ENCODE results near the gene HDAC10.

The HDAC10 gene, protein sequence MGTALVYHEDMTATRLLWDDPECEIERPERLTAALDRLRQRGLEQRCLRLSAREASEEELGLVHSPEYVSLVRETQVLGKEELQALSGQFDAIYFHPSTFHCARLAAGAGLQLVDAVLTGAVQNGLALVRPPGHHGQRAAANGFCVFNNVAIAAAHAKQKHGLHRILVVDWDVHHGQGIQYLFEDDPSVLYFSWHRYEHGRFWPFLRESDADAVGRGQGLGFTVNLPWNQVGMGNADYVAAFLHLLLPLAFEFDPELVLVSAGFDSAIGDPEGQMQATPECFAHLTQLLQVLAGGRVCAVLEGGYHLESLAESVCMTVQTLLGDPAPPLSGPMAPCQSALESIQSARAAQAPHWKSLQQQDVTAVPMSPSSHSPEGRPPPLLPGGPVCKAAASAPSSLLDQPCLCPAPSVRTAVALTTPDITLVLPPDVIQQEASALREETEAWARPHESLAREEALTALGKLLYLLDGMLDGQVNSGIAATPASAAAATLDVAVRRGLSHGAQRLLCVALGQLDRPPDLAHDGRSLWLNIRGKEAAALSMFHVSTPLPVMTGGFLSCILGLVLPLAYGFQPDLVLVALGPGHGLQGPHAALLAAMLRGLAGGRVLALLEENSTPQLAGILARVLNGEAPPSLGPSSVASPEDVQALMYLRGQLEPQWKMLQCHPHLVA

DNA sequence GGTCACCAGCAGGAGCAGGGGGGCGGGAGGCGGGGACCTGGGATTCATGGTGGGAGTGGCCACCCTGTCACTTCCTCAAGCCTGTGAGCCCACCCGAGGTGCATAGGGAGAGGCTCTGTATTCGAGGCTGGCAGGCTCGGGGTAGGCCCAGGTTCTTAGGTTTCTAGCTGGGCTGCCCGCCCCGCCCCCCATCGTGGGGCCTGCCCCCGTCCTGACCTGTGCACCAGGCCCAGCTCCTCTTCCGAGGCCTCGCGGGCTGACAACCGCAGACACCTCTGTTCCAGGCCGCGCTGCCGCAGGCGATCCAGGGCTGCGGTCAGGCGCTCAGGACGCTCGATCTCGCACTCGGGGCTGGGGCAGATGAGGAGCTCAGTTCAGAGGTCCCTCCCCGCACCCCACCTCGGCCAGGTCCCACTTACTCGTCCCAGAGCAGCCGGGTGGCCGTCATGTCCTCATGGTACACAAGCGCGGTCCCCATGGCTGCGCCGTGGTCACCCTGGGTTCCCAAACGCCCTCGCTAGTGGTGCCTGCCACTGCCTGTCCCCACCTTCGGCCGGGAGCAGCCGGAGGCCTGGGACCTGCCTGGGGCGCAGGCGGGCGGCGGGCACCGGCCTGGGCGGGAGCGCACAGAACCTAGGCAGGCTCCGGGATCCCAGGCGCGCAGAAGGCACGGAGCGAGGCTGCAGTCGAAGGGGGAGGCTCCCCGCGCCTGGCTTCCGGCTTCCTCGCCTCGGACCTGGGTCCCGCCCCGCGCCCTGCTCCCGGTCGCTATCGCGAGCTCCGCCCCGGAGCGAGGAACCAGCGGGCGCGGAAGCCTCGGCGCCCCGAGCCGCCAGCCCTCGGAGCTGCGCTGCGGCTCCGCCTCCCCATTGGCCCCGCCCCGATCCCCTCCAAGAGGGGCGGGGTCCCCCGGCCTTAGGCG is at the start of gene HDAC10:
HDAC10 (minus strand) TSS at position 711 of the 922 bp plus-strand sequence; CDS start at position 478, 233 bp downstream.
- no peaks in the 10 kb centered on the region for H3K27me3 Mint-ChIP-seq

DNA sequence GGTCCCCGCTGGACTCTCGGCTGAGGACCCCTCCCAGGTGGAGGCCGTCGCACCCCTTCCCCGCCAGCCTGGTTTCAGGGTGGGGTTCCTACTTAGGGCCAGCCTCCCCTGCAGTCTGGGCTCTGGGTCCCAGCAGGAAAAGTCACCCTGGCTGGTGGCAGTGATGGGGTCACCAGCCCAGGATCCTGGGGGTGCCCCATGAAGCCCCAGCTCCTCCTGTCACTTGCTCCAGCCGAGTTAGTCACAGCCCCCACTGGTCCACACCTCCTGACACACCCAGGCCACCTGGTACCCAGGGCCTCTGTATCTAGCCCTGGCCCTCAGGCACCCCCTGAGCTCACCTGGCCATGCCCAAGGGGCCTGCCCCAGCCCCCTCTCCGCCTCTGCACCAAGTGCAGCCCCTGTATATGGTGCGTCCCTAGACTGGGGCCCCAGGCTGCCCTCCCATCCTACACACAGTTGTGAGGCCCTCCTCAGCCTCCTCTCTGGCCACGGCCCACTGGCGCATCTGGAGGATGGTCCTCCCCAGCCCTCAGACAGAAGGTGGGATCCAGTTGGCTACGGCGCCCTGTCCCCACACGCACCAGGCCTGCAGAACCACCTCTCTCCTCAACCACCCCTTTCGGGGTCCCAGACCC is 49.7 kb upstream of the HDAC10 start:
- ATAC-seq (replicated peaks; ENCODE audit: extremely low read depth, poor library complexity, severe bottlenecking) (no peak), DNase-seq (ENCODE audit: low spot score in 2 of 2) (no peak)
- peaks cover 16% of the 10 kb centered on the region for H3K27me3 Mint-ChIP-seq
- H3K4me3 Mint-ChIP-seq: no peak overlapping the region
- H3K4me1 Mint-ChIP-seq: no peaks in the 10 kb centered on the region
- H3K27ac Mint-ChIP-seq (ENCODE audit: low read depth): no peak overlapping the region
- no peaks in the 10 kb centered on the region for H3K36me3 Mint-ChIP-seq (ENCODE audit: insufficient read depth)
- H3K9me3 Mint-ChIP-seq: no peaks in the 10 kb centered on the region

More for the DNA sequence above, at the start of gene HDAC10:
- peak within 1 kb of the TSS; percentile 70 for H3K4me3 Mint-ChIP-seq
- peaks cover 17% of the 10 kb centered on the region for H3K4me1 Mint-ChIP-seq
- peak; percentile 55 to 59 for DNase-seq (ENCODE audit: low spot score in 2 of 2)
- peak; percentile 60 for ATAC-seq (replicated peaks; ENCODE audit: extremely low read depth, poor library complexity, severe bottlenecking)
- peaks cover 16% of the 10 kb centered on the region for H3K36me3 Mint-ChIP-seq (ENCODE audit: insufficient read depth)
- H3K9me3 Mint-ChIP-seq: no peaks in the 10 kb centered on the region
- H3K27ac Mint-ChIP-seq (ENCODE audit: low read depth): peak within 1 kb of the TSS; percentile 10

DNA sequence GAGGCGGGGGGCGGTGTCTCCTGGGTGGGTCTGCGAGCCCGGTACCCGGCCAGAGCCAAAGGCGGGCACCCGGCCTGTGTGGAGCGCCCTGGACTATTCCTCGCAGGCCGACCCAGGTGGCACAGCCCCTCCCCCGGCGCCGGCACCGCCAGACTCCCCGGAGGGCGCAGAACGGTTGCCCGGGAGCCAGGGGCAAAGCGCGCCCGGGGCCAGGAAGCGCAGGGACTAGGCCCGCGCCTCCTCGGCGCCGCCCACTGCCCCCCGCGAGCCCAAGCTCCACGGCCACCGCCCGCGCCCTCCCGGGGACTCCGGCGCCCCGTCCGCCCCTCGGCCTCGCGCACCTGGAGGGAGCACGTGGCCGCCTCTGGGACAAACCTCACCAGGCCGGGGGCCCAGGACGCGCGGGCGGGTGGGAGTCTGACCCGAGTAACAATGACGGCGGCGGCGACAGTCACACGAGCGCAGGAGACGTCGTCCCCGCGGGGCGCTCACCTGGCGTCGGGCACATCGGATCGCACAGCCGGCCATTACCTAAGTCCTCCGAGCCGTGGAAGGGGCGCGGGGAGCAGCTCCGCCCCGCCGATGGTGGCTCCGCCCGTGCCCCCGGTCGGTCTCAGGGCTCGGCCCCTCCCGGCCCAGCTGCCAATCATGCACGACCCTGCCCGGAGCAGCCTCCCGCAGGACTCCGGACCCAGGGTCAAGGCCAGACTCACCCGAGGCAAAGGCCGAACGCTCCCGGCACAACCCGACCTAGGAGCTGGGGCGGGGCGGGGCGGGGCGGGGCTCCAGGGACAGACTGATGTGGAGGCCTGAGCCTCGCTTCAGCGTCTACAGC is 48.9 kb upstream of the HDAC10 start:
- Mint-ChIP-seq H3K27ac (ENCODE audit: low read depth) (no peak overlapping the region), H3K27me3 (peaks cover 8% of the 10 kb centered on the region), H3K4me3 (no peak overlapping the region), H3K4me1 (no peaks in the 10 kb centered on the region), H3K9me3 (no peaks in the 10 kb centered on the region), H3K36me3 (ENCODE audit: insufficient read depth) (no peaks in the 10 kb centered on the region)
- no peak for ATAC-seq (replicated peaks; ENCODE audit: extremely low read depth, poor library complexity, severe bottlenecking)
- DNase-seq (ENCODE audit: low spot score in 2 of 2): no peak

DNA sequence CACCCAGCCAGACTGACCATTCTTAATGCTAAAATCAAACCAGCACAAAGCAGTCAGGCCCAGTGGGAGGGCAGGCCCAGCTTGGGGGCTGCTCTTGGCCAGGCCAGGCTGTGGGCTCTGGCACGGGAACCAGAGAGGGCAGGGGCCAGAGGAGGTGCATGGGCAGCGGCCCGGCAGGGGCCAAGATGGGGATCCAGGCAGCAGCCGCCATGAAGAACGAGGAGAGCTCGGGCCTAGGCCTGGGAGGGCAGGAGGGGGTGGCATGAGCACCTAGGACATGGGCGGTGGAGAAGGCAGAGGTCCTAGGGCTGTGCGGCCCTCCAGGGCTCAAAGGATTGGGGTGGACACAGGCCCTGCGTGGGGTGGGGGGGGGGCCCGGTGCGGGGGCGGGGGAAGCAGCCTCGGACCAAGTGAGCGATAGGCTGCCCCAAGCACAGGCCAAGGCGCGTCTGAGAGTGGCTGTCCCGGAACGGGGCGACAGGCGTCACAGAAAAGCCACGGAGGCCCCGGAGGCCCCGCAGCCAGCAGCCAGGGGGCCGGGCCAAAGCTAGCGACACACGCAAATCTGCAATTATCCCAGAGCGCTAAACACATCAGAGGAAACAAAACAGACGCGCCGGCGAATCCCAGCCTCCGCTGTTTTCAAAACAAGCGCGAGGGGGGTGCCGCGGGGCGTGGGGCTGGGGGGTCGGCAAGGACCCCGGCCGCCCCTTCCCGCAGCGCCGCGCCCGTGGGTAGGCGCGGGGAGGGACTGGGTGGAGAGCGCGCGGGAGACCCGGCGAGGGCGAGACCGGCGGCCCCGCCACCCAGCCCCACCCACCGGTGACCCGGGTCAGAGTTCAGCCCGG is 48.1 kb upstream of the HDAC10 start:
- H3K36me3 Mint-ChIP-seq (ENCODE audit: insufficient read depth): no peaks in the 10 kb centered on the region
- ATAC-seq (replicated peaks; ENCODE audit: extremely low read depth, poor library complexity, severe bottlenecking): no peak
- H3K27ac Mint-ChIP-seq (ENCODE audit: low read depth): no peak overlapping the region
- no peaks in the 10 kb centered on the region for H3K9me3 Mint-ChIP-seq
- peaks cover 7% of the 10 kb centered on the region for H3K27me3 Mint-ChIP-seq
- H3K4me1 Mint-ChIP-seq: no peaks in the 10 kb centered on the region
- H3K4me3 Mint-ChIP-seq: no peak overlapping the region
- no peak for DNase-seq (ENCODE audit: low spot score in 2 of 2)

DNA sequence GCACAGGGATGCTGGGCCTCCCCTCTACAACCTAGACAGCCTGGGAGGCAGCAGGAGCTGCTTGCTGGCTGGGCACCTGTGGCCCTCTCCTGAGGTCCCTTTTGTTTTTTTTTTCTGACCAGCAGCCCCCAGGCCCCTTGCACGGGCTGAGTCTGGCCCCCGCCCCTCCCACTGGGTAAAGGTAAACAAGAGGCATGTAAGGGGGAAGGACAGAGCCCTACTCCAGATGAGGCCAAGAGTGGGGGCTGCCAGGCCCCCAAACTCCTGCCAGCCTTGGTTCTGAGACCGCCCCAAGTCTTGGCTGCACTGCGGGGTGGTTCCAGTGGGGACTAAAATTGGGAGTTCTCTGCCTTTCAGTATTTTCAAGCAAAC is 47.2 kb upstream of the HDAC10 start:
- Mint-ChIP-seq H3K4me3 (no peak overlapping the region), H3K27ac (ENCODE audit: low read depth) (no peak overlapping the region), H3K27me3 (peaks cover 6% of the 10 kb centered on the region), H3K9me3 (no peaks in the 10 kb centered on the region), H3K4me1 (no peaks in the 10 kb centered on the region), H3K36me3 (ENCODE audit: insufficient read depth) (no peaks in the 10 kb centered on the region)
- ATAC-seq (replicated peaks; ENCODE audit: extremely low read depth, poor library complexity, severe bottlenecking): no peak
- no peak for DNase-seq (ENCODE audit: low spot score in 2 of 2)

DNA sequence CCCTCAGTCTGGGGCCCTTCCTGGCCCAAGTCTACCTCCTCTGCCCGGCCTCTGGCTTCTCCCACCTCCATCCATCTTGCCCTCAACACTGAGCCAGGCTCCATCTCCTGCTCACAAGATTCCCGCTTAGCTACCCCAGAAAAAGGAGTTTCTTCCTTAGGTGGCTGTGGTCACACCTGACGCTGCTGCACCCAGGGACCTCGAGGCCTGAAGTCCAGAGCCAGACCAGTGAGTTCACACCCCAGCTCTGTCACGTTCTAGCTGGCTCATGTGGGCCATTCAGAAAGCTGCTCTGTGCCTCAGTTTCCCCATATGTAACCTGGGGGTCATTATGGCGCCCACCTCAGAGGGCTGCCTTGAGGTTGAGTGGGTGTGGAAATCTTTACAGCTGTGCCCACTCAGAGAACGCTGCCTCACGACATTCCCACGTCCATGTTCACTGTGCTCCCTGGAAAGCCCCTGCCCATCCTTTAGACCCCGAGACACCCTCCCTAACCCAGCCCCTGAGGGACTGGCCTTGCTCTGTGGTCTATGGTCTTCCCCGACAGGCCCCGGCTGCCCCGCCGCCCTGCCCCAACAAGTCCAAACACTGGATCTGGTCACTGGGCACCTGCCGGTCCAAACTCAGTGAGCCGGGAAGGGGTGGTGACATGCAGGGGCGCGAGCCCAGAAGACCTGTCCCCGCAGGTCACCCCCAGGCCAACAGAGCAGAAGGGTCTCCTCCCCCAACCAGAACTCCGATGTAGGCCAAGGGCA is 46.6 kb upstream of the HDAC10 start:
- Mint-ChIP-seq H3K27ac (ENCODE audit: low read depth) (no peak overlapping the region), H3K27me3 (peaks cover 4% of the 10 kb centered on the region), H3K4me1 (peaks cover 2% of the 10 kb centered on the region), H3K4me3 (no peak overlapping the region), H3K9me3 (no peaks in the 10 kb centered on the region), H3K36me3 (ENCODE audit: insufficient read depth) (no peaks in the 10 kb centered on the region)
- no peak for ATAC-seq (replicated peaks; ENCODE audit: extremely low read depth, poor library complexity, severe bottlenecking)
- DNase-seq (ENCODE audit: low spot score in 2 of 2): no peak

DNA sequence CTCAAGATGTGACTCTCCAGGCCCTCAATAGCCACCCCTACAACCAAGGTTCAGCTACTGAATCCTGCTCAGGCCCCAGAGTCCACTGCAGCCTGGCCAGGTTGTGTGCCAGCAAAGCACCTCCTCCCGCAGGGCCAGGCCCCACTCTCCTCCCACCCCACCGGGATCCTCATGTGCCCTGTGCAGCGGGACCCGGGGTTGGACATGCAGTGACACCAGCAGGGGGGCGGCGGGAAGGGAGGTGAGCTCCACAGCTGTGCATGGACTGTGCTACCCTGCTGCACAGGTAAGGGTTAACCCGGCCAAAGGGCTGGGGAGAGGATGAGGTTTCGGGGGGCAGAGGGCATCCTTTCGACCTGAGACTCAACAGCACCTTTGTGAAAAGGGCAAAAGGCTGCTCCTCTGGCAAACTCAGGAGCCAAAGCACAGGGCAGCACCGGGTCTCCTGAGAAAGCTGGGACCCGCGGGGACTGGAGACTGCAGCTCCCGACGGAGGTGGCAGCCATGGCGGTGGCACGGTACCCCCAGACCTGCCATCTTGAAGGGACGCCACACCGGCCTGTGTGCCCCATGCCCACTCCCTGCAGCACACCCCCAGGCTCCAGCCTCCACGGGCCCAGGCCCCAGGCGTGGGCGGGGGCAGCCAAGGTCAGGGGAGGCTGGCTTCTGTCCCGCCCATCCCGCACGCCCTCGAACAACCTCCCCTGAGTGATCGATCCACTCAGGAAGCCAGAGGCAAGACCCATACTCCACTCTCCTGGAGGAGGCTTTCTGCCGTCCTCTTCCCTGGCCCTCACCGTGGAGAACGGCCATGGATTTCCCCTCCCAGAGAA is 45.8 kb upstream of the HDAC10 start:
- Mint-ChIP-seq H3K27me3 (peaks cover 12% of the 10 kb centered on the region), H3K9me3 (no peaks in the 10 kb centered on the region), H3K4me3 (no peak overlapping the region), H3K4me1 (peaks cover 6% of the 10 kb centered on the region), H3K27ac (ENCODE audit: low read depth) (no peak overlapping the region), H3K36me3 (ENCODE audit: insufficient read depth) (no peaks in the 10 kb centered on the region)
- ATAC-seq (replicated peaks; ENCODE audit: extremely low read depth, poor library complexity, severe bottlenecking): no peak
- DNase-seq (ENCODE audit: low spot score in 2 of 2): no peak

DNA sequence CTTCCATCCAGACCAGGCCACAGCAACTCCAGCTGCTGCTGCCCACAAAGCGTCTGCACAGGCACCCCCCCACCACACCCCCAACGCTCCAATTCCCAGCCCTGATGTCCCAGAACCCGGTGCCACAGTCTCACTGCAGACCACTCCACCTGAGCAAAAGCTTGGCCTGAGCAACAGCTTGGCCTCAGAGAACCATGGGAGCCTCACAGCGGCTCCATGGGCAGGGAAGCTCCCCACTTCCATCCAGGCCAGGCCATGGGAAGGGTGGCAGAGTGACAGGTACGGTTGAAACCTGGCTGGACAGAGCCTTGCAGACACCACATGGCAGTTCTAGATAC is 43.2 kb upstream of the HDAC10 start:
- Mint-ChIP-seq H3K4me3 (no peak overlapping the region), H3K9me3 (no peaks in the 10 kb centered on the region), H3K4me1 (peaks cover 6% of the 10 kb centered on the region), H3K27me3 (peaks cover 22% of the 10 kb centered on the region), H3K27ac (ENCODE audit: low read depth) (no peak overlapping the region), H3K36me3 (ENCODE audit: insufficient read depth) (no peaks in the 10 kb centered on the region)
- DNase-seq (ENCODE audit: low spot score in 2 of 2) (no peak), ATAC-seq (replicated peaks; ENCODE audit: extremely low read depth, poor library complexity, severe bottlenecking) (no peak)

DNA sequence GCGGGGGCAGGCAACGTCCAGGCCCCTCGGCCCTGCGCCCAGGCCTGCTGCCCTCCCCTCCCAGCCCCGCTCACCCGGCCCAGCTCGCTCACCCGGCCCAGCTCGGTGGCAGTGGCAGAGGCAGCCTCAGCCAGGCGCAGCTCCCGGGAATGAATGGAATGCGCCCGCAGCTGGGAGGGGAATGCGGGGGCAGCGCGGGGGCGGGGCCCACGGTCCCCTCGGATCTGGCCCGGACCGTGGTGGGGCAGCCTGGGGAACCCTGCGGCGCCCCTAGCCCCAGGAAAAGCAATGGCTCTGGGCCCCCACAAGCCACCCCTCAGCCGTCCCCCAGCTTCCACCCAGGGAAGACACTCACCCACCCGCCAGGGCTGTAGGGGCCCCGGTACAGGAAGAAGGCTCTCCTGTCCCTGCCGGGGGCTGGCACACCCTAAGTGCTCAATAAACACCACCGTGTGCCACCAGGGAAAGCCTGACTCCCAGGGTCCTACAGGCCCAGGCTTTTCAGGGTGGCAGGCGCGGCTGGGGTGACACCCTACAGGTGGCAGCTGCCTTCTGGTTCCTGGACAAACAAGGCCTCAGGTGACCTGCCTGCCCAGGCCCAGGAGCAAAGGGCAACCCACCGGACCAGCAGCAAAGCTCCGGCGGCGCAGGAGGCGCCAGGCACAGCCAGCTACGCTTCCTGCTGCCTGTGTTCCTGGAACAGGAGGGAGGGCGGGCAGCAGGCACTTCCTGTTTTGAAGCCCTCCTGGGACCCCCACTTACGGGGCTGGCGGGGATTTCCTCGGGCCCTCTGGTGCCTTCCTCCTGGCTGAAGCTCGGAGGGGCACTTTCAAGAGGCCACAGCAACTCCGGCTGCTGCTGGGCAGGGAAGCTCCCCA is 42.6 kb upstream of the HDAC10 start:
- H3K4me1 Mint-ChIP-seq: peaks cover 6% of the 10 kb centered on the region
- H3K4me3 Mint-ChIP-seq: no peak overlapping the region
- no peak overlapping the region for H3K27ac Mint-ChIP-seq (ENCODE audit: low read depth)
- DNase-seq (ENCODE audit: low spot score in 2 of 2) (no peak), ATAC-seq (replicated peaks; ENCODE audit: extremely low read depth, poor library complexity, severe bottlenecking) (no peak)
- H3K27me3 Mint-ChIP-seq: peaks cover 22% of the 10 kb centered on the region
- H3K36me3 Mint-ChIP-seq (ENCODE audit: insufficient read depth): no peaks in the 10 kb centered on the region
- H3K9me3 Mint-ChIP-seq: no peaks in the 10 kb centered on the region

Measured in central memory CD8-positive, alpha-beta T cell (primary cell).